HG03025 (cell line): ENCODE measurements around the gene RPS27L.

Experiments
- ATAC-seq: cut with Tn5 transposase; IDR thresholded peaks from one replicate; pipeline ENCODE4 v1.9.1; 2021; ENCODE audit warnings: mild to moderate bottlenecking, moderate library complexity; ENCODE audit not compliant: unreplicated experiment, low FRiP score

RPS27L gene

DNA sequence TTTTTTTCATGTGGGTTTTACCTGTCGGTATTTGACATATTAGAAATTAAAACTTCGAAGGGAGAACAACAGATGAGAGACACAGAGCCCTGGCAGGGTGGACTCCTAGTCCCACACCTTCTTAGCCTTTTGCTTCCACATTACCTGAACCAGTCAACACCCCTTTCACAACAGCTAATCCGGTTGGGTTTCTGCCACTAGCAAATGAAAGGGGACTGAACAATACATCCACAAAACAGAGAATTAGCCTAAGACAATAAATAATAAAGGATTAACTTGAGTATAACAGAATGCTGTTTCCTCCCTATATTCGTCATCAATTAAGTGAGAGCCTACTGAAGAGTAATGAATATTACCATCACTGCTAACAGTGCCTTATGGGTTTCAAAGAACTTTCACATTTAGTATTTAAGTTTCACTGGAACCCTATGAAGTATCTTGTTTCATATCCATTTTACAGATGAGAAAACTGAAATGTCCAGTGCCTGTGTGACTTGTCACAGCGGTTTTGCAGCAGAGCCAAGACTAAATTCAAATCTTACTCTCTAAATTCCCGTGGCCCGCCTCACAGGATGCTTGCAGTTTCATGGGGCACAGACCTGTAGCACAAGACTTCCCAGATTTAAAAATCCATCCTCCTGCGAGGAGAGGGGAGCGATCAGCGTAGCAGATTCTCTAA lies 31.1 kb upstream of the RPS27L start:
- no peak for ATAC-seq

DNA sequence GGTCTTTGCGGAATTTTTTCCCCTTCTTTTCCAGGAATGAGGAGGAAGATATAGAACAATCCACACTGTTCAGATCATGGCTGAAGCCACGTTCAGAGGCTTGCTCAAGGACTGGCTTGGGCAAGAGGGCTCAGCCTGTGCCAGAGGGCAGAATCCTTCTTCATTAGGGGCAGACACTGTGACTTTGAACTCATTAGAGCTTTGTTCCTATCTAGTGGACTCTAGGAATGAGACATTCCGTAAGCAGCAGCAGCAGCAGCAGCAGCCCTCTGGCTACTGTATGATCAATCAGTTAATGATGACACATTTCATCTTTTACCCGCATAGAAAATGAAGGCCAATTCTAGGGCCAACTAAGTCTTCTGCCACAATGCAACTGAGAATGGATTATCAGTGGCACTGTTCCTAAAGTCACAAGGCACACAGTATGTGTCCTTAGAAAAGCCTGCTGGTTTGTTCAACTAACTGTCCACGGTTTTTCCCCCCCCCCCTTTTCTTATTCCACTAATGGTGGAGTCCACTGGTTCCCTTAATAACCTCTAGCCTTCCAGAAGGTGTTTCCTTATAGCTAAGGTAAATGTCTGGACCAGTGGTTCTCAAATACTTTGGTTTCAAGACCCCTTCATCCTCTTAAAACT lies 30.4 kb upstream of the RPS27L start:
- ATAC-seq: no peak

DNA sequence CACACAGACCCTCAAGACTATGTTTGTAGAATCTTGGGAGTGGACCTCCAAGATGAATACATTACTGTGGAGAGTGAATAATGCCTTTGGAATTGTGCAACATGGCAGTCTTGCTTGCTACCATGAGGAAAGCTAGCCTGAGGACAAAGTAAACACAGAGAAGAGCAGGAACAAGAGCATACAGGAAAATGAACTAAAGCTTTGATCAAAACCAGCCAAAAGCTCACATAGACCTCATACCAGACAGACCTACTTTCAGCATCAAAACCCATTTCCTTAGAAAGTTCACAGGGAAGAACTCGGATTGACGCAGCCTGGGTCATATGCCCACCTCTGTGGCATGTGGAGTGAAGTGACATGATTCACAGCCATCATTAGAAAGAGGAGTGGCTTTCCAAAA lies 28.8 kb upstream of the RPS27L start:
- no peak for ATAC-seq

DNA sequence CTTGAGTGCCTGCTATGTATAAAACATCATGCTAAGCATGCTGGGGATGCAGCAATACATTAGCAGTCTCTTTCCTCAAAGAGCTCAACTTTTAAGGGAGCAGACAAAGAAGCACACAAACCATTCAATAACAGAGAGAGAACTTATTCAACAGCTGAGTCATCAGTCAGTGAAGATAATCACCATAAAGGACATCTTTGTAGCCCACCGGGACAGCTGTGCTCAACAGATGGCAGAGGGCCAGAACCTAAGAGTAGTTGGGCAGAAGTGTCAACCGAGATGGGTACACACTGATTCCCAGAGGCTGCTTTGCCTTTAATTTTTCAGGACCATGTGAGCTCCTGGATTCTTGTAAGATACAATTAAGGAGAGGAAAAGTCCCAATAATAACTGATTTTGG lies 27.9 kb upstream of the RPS27L start:
- no peak for ATAC-seq

DNA sequence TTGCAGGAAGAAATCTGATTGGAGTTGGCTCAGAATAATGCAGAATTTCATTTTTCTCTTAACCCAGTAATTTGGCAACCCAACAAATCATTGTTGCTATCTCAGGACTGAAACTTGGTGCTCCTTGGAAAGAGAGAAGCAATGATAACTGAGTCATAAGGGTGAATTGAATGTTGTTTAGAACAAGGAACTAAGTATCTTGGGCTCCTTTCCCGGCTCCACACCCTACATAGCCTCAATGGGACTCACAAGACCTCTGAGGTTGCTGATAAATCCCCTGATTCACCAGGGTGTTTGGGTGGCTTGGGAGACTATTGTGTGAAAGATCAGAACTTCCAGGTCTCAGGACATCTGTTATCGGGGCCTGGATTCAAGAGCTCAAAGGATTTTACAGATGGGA lies 24.4 kb upstream of the RPS27L start:
- ATAC-seq: no peak

DNA sequence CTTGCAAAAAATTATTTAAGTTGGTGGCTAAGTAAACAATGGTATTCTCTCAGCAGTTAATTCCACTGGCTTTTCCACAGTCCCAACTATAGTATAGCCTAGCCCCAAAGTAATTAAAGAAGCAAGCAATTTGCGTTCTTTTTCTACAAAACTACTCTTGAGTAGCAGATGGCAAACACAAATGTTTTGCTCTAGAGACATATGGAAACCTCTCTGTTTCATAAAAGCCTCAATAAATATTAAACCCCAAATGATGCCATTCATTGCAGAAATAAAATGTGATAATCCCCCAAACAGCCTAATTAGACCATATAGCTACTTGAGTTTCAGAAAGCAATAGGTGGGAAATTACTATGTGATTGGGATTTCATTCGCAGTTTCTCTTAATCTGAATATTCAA lies 23.5 kb upstream of the RPS27L start:
- no peak for ATAC-seq

DNA sequence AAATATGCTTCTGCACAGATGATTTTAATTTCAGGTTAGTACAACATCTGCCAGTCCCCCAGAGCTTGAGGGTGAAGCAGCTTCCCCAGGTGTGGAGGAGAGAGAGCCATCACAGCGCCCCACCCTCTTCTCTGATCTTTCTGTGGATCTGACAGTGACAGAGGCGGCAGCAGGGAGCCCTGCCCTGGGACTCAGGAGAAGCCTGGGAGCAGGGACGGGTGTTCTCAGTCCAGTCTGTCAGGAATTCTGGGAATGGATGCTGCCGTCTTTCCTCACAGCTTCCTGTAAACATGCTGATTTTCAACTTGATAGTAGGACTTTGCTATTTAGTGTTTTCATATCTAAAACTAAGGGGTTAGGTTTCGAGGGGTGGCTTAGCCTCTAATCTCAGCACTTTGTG lies 20.8 kb upstream of the RPS27L start:
- ATAC-seq: no peak

DNA sequence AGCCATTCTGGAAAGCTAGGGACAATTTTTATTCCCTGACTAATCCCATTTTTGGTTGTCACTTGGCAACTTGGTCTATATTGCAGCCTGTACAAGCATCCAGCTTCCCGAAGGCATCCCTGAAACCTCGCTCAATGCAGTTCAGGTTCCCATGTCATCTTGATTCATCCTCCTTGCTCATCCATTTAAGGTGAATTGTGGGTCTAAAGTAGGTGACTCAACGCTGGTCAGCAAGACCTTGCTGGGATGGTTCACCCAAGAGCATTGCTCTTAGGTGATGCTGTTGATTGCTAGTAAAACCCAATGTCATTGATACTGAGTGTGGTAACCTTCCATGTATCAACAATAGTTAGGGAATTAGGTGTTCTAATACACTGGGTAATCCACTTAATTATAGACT lies 19.0 kb upstream of the RPS27L start:
- no peak for ATAC-seq

DNA sequence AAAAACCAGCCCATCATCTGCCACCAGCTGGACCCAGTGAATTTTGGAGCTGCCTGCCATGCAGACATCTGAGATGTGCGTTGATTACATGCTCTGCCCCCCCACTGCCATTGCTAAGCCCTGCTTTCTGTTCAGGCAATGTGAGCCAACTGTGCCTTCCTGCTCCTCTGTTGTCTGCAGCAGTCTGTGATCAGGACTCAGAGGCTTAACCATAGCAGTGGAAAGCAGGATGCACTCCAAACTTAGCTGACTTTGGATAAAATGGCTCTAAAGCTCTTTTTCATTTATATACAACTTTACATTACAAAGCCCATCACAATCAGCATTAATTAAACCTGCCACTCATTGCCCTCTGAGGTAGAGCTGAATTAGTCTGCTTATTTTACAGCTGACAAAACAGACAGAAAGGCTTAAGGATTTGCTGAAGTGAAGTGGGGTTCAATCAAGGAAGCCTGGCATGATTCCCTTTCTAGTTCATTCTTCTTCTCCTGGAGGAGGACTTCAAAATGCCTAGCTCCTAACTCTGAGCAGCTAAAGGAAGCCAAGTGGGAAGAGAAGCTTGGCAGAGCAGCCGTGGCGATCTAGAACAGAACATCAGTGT lies 15.7 kb upstream of the RPS27L start:
- no peak for ATAC-seq

DNA sequence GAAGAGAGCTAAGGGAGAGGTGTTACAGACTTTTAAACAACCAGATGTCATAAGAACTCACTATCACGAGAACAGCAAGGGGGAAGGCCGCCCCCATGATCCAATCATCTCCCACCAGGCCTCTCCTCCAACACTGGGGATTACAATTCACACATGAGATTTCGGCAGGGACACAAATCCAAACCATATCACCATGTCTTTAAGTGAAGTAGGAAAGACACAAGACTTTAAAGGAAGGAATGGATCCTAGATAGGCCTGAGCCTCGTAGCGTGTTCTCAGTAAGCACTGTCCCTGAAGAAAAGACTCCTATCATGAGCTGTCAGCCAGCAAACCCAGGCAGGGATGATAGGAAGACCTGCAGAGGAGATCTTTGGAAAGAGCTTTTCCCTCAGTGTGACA lies 15.1 kb upstream of the RPS27L start:
- ATAC-seq: no peak

DNA sequence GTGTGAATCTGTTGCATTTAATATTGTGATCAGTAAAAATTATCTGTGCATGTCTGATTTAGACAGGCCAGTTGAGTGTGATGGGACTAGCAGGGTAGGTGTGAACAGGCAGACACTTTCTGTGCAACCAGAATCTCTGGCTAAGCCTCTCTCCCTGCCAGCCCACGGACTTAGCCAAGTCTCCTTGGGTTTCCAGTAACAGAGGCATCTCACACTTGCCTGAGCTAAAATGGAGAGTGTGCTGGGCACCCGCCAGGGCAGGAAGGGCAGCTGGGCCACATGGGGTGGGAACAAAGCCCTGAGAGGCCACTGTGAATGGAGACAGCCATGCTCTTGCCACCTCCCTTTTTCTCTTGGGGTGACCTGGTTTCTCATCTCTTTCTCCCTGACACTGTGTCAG lies 12.5 kb upstream of the RPS27L start:
- no peak for ATAC-seq

DNA sequence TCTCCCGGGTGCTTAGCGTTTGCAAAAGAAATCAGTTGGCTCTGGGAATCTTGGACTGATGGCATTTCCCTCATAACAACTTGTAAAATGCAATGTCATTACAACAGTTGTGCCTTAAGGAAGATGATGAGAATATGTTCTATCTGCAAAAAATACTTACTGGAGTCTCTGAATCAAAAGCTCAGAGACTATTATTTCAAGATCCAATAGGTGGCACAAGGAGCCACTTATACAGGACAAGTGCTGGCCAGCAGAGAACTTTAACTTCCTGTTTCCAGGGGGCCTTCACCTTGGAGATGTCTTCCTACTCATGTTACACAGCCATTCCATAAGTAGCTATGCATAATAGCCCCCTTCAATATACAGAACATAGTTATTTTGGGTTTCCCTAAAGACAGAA lies 8.9 kb upstream of the RPS27L start:
- no peak for ATAC-seq

DNA sequence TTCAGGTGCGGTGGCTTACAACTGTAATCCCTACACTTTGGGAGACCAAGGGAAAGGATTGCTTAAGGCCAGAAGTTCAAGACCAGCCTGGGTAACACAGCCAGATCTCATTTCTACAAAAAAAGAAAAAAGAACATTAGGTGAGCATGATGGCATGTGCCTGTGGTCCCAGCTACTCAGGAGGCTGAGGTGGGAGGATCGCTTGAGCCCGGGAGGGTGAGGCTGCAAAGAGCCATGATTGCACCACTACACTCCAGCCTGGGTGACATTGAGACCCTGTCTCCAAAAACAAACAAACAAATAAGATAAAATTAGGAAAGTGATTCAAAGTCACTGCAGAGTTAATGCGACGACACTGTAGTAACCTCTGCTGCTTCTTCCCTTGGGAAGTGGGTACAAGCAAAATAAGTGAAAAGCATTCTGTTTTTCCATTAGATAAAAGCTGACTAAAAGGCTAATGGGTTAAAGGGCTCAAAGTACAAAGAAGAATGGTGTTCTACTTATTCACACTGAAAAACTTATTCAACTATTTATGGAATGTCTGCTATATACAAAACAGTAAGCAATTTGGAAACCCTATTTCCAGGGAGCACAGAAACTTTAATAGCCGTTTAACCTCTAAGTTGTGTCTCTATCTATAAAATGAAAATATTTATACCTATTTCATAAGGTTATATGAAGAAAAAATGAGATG lies 8.0 kb upstream of the RPS27L start:
- ATAC-seq: no peak

DNA sequence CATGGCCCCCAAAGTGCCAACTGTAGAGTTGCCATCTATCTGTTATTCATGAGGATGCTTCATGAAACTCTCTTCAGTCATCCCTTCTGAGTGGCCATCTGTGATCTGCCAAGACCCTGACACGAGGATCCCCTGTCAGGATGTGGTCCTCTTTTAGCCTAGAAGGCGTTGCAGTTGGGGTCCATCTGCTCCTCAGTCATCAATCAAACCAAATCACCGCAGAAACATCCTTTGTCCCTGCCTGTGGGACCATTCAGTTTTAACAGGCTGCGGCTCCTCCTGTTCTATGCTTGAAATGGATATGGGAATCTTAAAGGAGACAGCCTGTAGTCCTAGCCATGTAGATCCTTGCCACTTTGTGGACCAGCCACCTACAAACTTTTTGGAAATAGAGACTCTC lies 5.9 kb upstream of the RPS27L start:
- no peak for ATAC-seq

DNA sequence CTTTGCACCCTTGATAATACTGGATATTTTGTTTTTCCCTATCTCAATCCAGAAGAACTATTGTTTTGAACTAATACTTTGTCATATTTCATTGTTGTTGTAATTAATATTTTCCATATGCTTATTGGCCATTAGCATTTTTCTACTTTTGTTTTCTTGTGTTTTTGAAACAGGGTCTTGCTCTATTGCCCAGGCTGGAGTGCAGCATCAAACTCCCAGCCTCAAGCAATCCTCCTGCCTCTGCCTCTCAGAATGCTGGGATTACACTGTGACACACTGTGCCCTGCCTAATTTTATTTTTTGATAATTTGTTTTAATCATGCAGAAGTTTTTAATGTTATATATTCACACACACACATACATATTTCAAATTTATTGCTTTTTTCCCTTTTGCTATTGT lies 3.4 kb upstream of the RPS27L start:
- no peak for ATAC-seq

DNA sequence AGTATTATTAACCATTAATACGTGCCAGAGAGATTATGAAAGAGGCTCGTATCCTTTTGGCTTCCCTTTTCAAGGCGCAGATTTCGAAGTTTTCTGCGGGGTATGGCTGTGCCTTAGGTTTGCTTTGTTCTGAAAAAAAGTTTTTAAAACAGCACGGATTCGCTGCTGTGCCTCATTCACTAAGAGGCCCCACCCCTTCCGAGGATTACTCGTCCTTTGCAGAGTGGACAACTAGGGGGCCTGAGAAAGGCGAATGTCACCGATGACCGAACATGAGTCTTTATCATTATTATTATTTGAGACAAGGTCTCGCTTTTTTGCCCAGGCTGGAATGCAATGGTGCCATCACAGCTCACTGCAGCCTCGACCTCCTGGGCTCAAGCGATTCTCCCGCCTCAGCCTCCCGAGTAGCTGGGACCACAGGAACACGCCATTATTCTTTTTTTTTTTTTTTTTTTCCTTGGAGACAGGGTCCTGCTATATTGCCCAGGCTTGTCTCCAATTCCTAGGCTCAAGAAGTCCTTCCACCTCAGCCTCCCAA lies 684 bp upstream of the RPS27L start:
- no peak for ATAC-seq

DNA sequence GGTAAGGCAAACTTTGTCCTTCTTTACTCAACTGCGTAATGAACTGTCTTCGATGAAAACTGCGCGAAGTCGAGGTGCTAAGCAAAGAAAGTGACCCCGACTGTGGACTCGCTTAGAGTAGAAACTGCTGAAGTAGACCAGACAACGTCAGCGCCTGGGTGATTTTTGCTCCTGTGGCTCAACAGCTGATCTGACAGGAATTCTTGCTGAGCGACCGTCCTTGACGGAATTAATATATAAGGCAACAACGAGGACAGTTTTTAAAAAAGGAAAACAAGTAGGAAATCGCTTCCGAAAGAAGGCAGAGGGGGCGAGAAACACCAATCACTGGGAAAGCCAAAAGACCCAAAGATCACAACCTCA lies 541 bp downstream of the RPS27L start:
- ATAC-seq: no peak

DNA sequence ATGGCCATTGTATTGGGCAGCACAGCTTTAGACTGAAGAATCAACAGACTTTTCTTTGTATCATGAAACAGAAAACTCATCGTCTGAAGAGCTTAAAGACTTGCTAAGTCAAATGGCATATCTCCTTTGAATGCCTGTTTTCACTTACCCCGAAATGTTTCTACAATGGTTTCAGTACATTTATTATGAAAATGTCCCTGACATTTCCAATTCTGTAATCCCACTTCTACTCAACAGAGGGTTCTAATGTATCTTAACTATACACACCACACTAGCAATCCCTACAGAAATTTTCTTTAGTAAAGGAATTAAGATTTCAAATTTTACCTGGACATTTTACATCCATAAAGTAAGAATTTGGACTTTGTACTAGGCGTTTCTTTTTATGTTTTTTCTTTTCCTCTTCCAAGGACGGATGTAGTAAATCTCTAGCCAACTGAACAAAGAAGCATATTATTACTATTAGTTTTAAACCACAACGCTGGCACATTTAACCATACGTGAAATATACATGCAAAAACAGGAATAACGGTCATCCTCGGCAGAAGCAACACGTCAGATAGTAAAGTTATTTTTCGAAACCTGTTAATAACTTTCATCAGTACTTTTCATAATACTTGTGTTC lies 1.1 kb downstream of the RPS27L start:
- no peak for ATAC-seq

DNA sequence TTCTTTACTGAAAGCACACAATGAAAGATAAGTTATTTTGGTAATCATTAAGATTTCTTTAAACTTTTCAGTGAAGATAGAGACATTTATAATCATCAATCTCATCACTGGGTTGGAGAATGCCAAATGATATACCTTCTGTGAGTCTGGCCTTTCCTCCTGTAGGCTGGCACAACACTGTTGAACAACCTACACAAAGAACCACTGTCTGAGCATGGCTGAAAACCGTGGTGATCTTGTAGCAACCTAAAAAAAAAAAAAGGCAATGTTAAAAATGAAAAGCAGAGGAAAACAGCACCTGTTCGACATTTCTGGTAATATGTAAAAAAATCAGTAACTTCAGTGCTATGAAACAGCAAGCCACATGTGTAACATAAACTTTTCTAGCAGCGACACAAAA lies 1.8 kb downstream of the RPS27L start:
- ATAC-seq: no peak

DNA sequence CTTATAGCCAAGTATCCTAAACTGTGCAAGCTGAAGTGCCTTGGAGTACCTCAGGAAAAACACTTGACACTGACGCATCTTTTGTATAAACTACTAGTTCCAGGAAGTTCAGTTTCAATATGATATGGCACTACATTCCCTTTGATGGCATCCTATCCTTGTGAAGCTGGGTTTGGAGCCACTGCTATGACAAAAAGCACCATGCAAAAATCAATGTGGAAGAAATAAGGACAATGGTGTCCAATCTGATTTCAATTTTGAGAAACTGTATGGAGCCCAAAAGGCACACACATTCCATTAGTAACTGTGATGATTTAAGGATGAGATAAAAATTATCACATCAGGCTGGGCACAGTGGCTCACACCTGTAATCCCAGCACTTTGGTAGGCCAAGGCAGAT lies 5.6 kb downstream of the RPS27L start:
- no peak for ATAC-seq

DNA sequence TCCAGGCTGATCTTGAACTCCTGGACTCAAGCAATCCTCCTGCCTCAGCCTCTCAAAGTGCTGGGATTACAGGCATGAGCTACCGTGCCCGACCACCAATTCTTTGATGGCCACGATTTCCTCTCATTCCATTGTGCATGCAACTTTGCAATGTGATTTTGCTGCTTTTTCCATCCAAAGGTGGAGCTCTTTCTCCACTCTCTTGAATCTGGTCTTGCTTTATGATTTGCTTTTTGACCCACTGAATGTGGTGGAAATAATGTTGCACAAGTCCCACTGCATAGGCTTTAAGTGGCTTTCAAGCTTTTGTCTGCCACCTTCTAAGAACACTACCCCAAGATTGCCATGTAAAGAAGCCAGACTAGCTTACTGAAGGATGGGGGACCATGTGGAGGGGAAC lies 10.6 kb downstream of the RPS27L start:
- ATAC-seq: no peak
